GM10847 (cell line): ENCODE measurements around the gene MYOM3.

Source experiments
- POLR2A ChIP-seq: IDR thresholded peaks from 2 replicates; pipeline ENCODE4 v1.6.1; 2011; ENCODE audit not compliant: insufficient read length; ENCODE audit errors: extremely low read depth

Gene MYOM3

DNA sequence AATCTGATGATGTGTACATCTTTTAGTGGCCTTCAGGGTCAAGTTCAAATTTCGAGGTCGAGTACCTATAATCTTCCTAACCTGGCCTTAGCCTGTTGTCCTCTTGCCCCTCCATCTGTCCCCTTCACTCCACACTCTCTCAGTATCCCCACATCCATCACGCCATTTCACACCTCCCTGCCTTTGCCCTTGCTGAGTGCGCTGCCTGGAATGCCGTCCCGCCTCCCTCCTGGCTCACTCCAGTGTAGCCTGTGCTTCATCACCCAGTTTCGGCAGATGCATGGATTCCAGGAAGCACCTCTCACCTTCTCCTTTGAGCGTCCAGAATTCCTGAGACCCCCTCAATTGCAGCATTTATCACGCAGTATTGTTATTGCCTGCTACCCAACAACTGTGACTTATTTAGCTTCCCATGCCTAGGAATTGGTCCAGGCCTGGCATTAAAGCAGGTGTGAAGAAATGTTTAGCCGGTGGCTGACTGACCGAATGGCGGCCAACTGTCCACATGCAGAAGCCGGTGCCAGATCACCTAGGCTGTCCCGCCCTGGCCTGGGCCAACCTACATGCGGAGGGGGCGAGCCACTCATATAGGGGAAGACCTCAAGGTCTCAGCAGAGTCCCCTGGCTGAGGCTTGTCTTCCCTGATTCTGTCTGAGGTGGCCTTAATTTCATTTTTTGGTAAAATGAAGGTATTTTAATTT, 34.5 kb downstream of the MYOM3 start:
- no peak for TF ChIP-seq POLR2A

DNA sequence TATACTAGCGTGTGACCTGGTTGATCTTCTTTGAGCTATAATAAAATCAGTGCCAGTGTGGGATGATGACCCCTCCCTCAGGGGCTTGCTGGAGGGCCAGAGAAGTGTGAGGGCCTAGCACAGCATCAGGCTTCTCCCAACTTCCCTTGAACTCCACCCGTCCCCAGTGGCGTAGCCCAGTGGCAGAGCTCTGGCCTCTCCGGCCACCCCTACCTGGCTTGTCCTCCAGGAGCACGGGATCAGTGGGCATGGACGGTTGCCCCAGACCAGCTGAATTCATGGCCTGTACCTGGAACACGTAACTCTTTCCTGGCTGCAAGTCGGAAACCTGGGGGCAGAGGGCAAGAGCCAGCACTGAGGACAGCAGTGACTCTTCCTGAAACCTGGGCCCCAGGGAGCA, 36.0 kb downstream of the MYOM3 start:
- TF ChIP-seq POLR2A = no peak

DNA sequence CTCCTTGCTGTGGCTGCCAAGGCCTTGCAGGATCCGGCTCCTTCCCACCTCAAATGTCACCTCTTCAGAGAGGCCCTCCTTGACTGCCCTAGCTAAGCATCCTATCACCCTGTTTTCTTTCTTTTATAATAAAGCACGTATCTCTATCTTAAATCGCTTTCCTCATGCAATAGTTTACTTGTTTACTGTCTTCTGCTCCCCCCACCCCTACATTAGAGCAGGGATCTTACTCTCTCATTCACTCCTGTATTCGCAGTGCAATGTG, 36.4 kb downstream of the MYOM3 start:
- TF ChIP-seq POLR2A = no peak

DNA sequence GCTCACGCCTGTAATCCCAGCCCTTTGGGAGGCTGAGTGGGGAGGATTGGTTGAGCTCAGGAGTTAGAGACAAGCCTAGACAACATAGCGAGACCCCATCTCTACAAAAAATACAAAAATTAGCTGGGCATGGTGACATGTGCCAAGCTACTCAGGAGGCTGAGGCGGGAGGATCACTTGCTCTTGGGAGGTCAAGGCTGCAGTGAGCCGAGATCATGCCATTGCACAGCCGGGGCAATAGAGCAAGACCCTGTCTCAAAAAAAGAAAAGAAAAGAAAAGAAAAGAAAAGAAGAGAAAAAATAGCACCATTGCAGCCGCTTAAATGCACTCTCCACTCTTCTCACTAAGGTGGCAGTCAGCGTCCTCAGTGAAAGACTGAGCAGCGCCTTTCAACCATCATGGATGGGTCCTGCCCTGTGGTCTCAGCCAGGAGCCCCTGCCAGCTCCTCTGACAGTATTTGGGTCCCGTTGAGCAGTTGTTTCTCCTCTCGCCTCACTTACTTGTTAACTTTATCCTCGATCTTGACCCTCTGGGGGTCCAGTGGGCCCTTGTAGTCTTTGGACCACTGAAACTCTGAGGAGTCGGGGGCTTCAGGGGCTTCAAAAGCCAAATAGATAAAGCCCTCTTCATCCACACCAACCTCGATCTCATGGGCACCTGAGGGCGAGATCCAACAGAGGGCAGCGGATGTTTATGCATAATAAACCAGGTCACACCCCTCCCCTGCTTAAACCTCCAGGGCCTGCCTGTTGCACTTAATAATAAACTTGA, 36.9 kb downstream of the MYOM3 start:
- TF ChIP-seq POLR2A = no peak

DNA sequence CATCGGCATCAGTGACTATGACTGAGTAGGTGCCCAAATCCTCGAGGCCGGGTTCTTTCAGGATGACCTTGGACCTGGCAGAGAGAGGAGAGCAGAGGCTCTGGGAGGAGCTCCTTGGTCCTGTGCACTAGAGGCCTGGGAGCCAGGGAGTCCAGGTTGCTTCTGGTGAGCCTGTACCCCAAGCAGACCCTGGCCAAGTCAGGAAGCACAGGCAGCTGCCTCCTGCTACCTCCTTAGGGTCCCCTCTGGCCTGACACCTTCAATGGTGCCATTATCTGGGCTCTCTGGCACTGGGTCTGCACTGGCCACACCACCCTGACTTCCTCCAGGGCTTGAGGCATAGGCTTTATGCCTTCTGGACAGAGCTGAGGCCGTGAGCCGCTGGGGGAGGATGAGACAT, 37.7 kb downstream of the MYOM3 start:
- TF ChIP-seq POLR2A = no peak

DNA sequence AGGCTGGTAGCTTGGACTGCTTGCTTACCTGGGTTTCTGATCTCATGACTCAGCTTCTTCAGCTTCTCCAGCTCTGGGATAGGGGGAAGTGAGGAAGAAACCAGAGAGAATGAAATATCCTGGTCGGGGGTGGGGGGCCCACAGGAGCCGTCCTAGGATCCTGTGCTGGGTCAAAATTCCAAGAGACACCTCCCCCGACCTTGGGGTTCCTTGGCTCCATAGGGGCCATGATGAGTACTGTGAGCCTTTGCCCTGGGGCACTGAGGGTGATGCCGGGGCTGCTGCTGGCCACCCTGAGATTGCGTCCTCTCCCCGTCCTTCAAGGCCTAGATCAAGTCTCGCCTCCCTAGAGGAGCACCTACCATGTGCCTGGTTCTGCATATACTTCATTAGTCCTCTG, 40.0 kb downstream of the MYOM3 start:
- no peak for TF ChIP-seq POLR2A

DNA sequence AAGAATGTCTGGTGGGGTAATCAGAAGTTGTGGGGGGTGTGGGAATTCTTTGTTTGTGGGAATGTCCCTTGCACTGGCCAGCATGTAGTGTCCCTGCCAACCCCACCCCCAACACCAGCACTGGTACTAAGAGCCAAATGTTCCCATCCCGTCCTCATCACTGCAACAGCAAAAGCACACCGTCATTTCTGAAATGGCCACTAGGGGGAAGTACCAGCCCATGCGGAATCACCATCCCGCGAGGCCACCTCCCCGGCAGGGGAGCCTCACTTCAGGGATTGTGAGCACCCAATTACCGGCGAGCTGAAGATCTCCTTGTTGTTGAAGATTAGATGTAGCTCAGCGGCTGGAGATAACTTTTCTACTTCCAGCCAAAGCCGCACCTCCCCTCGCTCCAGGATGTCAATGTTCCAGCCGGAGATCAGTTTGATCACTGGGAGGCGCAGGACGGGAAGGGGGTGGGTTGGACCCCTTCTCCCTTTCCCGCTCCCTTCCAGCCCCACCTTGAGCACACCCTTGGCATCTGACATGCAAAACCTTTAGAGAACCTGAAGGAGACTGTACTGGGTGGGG, 41.0 kb downstream of the MYOM3 start:
- TF ChIP-seq POLR2A = no peak

DNA sequence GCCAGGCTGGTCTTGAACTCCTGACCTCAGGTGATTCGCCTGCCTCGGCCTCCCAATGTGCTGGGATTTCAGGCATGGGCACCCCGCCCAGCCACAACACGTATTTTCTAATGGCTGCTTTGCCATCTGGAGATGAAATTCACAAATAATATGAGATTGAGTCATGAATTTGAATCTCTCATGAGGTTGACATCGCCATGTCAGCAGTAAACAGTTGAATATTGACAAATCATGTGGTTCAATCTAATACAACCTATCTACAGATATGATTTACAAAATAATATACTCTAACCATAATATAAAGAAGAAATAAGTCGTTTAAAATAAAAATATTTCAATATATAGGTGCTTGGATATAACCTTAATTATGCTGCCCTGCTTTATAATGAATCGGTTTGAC, 42.1 kb downstream of the MYOM3 start:
- TF ChIP-seq POLR2A = no peak

DNA sequence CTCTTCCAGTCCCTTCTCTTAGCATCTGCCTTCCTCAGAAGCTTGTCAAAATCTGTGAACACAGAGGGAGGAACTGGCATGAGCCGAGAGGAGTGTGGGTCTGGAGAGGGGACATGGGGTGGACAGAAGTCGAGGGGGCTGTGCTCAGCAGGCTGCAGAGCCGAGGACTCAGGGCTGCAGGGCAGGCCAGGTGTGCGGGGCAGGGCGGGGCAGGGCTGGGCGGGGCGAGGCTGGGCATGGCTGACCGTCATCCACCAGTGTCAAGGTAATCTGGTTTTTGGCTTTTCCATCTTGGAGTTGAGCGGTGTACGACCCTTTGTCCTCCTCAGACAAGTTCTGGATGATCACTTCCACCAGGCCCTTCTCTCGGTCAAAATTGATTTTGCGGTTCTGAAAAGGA, 44.0 kb downstream of the MYOM3 start:
- no peak for TF ChIP-seq POLR2A

DNA sequence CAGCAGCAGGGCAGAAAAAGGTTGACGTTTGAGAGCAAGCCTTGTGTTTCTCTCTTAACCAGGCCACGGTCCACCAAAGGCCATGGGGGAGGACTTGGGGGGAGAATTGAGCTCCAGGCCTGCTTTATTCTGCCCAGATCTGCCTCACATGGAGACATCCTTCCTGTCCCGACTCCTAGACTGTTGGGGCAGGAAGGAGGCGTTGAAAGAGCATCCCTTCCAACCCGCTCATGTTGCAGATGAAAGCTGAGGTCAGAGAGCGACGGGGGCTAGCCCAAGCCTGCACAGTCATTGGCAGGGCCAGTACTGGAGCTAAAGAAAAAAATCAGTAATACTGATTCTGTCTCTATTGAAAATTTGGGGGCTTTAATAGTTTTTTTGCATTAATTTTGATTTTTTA, 46.6 kb downstream of the MYOM3 start:
- no peak for TF ChIP-seq POLR2A

DNA sequence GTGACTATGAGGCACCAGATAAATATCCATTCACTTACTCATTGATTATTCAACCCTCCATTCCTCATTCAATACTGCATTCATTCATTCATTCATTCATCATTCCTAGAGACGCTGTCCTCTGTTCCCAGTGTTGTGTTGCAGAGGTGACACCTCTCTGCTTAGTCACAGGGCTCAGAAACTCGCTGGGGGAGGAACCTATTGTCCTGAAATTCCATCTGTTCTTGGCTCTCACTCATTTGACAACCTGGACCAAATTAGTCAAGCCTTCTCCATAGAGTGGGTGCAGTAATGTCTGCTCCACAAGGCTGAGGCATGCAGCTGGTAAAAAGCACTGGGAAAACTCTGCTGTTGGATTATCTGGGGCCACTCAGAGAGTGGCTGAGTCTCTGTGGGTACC, 49.7 kb downstream of the MYOM3 start:
- no peak for TF ChIP-seq POLR2A

DNA sequence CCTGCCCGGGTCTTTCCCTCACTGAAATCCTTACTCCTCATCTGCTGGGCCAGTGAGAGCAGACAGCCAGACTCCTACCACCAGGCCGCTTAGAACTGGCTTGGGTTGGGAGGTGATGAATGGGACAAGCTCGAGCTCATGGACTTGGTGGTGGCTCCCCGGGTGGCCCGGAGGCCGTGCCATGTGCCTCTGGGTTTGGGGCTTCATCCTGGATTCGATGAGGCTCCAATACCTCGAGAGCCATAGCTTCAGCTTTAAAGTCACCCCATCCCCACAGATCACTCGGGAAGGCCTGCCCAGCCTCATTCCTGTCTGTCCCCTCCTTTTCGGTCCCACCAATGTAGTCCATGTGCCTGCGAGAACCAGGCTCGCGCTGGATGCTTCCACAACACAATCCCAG, 51.5 kb downstream of the MYOM3 start:
- TF ChIP-seq POLR2A = no peak

DNA sequence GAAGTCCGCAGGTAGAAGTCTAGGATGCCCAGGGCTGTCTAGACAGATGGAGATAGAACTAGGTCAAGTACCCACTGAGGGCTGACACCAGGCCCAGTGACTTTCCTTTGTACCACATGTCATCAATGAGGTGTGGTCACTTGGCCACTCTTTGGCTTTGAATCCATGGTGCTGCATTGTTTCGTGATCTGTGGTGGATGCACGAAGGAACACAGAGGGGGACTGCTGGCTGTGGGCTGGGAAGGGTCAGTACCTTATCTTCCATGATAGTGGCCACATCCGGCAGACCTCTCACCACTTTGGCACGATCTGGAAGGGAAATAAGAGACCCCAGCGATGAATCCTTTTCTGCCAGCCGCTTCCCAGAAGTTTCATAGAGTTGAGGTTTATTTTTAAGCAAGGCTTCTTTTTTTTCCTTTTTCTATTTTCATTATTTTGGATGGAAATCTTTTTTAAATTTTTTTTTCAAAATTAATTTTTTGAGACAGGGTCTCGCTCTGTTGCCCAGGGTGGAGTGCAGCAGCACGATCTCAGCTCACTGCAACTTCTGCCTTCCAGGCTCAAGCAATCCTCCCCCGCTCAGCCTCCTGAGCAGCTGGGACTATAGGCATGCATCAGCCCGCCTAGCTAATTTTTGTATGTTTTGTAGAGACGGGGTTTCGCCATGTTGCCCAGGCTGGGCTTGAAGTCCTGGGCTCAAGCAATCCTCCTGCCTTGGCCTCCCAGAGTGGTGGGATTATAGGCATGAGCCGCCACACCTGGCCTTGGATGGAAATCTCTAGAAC, 53.1 kb downstream of the MYOM3 start:
- no peak for TF ChIP-seq POLR2A

DNA sequence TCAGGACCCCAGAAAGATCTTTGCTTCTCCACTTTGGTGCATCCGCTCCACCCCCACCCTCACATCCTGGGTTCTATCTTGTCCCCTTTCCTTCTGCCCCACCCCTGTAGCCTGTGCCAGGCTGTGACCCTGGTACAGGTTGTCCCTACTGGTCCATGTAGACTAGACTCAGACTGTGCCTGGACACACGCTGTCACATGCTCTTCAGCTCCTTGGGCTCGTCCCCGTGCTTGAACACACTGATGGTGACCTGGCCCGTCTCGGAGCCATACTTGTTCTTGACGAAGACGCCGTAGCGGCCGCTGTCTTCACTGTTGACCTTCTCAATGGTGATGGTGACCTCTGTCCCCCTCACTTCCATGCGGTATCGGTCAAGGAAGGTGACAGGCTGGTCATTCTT, 54.8 kb downstream of the MYOM3 start:
- TF ChIP-seq POLR2A = no peak

DNA sequence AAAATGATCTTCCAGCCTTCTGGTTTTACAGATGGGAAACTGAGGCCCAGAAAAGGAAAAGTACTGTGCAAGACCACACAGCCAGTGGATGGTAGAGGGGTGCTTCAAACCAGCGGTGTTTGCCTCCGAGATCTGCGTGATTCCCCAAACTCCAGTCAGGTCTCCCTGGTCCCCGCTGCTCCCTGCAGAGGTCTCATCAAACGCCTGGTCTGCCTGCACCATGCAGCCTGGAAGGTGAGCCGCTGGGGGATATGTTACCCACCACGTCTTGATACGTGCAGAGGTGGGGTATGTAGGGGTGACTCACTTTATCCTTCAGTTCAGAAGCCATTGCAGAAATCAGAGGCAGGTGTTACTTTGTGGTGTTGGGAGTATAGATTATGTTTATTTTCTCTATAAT, 56.3 kb downstream of the MYOM3 start:
- no peak for TF ChIP-seq POLR2A

DNA sequence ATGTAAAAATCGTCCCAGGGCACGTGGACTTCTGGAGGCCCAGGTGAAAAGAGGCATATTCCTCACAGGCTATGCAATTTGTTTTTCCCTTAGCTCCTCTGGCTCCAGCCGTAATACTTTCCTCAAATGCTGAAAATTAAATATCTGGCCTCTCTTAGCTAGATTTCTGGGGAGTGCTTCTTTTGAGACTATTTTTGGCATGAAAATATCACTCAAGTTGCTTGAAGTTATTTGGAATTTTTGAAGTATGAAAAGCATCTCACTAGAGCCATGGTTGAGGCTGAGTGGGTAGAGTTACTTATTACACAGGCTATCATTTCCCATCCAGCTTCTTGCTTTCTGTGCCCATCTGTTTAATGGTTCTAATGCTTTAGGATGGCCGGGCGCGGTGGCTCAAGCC, 59.7 kb downstream of the MYOM3 start:
- TF ChIP-seq POLR2A = no peak
